ENCODE measurements around the gene BRD9. TPM values are rescaled to one million over a fixed set of nuclear protein-coding genes. Genes with fewer than 3 reads are reported as not detected.

The BRD9 gene
- total RNA-seq, 1 donor from 2014 or later: 104 TPM

DNA sequence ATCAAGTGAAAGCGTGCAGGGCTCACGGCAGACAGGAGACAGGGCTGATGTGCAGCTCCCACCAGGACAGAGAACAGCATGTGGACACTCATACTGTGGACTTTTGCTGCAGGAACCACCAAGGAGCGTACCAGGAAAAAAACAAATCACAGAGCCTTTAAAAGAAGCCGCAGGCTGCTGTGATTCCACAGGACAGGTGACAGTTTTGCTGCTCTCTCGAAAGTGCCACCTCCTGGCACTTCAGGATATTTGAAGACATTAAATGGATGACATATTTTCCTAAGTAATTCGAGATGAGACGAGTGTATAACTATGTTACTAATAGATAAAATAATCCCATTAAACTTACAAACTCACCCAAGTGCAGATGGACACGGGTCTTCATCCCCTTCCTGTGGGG is 71.1 kb downstream of the BRD9 start:
- Mint-ChIP-seq H3K4me3 (ENCODE audit: unreplicated experiment) (no peak overlapping the region), H3K27me3 (ENCODE audit: unreplicated experiment) (peaks cover 3% of the 10 kb centered on the region), H3K27ac (ENCODE audit: unreplicated experiment) (no peak overlapping the region), H3K36me3 (ENCODE audit: unreplicated experiment) (peaks cover 22% of the 10 kb centered on the region), H3K4me1 (ENCODE audit: low read depth, unreplicated experiment) (peaks cover 2% of the 10 kb centered on the region), H3K9me3 (ENCODE audit: unreplicated experiment) (peaks cover 2% of the 10 kb centered on the region)
- TF ChIP-seq, protein P1, sequence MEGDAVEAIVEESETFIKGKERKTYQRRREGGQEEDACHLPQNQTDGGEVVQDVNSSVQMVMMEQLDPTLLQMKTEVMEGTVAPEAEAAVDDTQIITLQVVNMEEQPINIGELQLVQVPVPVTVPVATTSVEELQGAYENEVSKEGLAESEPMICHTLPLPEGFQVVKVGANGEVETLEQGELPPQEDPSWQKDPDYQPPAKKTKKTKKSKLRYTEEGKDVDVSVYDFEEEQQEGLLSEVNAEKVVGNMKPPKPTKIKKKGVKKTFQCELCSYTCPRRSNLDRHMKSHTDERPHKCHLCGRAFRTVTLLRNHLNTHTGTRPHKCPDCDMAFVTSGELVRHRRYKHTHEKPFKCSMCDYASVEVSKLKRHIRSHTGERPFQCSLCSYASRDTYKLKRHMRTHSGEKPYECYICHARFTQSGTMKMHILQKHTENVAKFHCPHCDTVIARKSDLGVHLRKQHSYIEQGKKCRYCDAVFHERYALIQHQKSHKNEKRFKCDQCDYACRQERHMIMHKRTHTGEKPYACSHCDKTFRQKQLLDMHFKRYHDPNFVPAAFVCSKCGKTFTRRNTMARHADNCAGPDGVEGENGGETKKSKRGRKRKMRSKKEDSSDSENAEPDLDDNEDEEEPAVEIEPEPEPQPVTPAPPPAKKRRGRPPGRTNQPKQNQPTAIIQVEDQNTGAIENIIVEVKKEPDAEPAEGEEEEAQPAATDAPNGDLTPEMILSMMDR (IDR thresholded peaks at IDR 0.05; ENCODE audit: partially characterized antibody, unreplicated experiment): no peak
- DNase-seq: no peak

DNA sequence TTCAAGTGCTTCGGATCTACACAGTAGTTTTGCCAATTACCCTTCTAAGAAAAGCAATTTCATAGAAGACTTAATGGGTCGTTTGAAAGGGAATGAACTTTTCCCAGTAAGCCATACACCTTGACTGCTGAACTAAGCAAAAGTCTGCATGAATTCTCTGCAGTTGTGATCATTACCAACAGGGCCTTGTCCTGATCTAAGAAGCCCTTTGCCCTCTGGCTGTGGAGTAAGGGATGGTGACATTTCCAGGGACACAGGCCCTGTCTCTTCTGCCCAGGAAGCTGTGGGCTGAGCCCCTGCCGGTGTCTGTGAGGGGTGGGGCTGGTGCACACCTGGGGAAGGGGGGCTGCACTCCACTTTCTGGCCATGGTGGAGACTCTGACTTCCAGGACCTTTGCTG is 72.4 kb downstream of the BRD9 start:
- H3K27ac Mint-ChIP-seq (ENCODE audit: unreplicated experiment): no peak overlapping the region
- DNase-seq: no peak
- TF ChIP-seq, protein P1 (IDR thresholded peaks at IDR 0.05; ENCODE audit: partially characterized antibody, unreplicated experiment): no peak
- no peak overlapping the region for H3K4me3 Mint-ChIP-seq (ENCODE audit: unreplicated experiment)
- H3K4me1 Mint-ChIP-seq (ENCODE audit: low read depth, unreplicated experiment): peaks cover 2% of the 10 kb centered on the region
- peaks cover 30% of the 10 kb centered on the region for H3K36me3 Mint-ChIP-seq (ENCODE audit: unreplicated experiment)
- peaks cover 8% of the 10 kb centered on the region for H3K9me3 Mint-ChIP-seq (ENCODE audit: unreplicated experiment)
- H3K27me3 Mint-ChIP-seq (ENCODE audit: unreplicated experiment): peaks cover 3% of the 10 kb centered on the region

DNA sequence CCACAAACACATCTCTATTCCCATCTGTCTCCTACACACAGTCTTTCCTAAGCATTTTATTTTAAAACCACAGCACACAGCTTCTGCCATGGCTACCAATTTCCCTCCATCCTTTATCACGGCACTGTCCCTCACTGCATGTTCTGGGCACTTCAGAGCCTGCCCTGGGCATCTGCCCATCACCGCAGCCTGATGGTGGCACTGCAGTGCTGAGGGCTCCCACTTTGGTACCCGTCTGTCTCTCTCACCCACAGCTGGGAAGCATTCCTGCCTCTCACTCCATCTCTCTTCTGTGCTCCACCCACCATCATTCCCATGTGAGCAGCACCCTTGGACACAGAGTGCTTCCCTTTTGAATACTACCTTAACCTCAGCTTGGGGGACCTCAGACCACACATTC is 73.5 kb downstream of the BRD9 start:
- Mint-ChIP-seq H3K27me3 (ENCODE audit: unreplicated experiment) (peaks cover 3% of the 10 kb centered on the region), H3K4me1 (ENCODE audit: low read depth, unreplicated experiment) (peaks cover 2% of the 10 kb centered on the region), H3K36me3 (ENCODE audit: unreplicated experiment) (peaks cover 30% of the 10 kb centered on the region), H3K9me3 (ENCODE audit: unreplicated experiment) (peaks cover 8% of the 10 kb centered on the region), H3K4me3 (ENCODE audit: unreplicated experiment) (no peak overlapping the region), H3K27ac (ENCODE audit: unreplicated experiment) (no peak overlapping the region)
- TF ChIP-seq, protein P1 (IDR thresholded peaks at IDR 0.05; ENCODE audit: partially characterized antibody, unreplicated experiment): no peak
- no peak for DNase-seq

DNA sequence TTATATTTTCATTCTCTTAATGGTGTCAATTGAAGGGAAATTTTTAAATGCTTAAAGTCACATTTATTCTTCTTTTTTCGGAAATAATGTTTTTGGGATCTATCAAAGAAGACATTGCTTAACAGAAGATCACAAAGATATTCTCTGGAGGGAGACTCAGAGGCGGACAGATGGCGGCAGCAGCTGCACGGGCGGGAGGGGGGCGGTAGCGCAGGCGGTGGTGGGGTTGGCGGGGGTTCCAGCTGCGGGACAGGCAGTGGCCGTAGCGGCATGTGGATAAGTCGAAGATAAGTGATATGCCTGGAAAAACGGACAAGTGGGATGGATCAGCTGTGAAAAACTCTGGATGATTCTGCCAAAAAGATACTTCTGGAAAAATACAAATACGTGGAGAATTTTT is 76.4 kb downstream of the BRD9 start:
- H3K9me3 Mint-ChIP-seq (ENCODE audit: unreplicated experiment): peaks cover 8% of the 10 kb centered on the region
- H3K4me1 Mint-ChIP-seq (ENCODE audit: low read depth, unreplicated experiment): peaks cover 2% of the 10 kb centered on the region
- H3K4me3 Mint-ChIP-seq (ENCODE audit: unreplicated experiment): no peak overlapping the region
- H3K27ac Mint-ChIP-seq (ENCODE audit: unreplicated experiment): peak overlapping the region; percentile 64
- peaks cover 16% of the 10 kb centered on the region for H3K36me3 Mint-ChIP-seq (ENCODE audit: unreplicated experiment)
- TF ChIP-seq, protein P1 (IDR thresholded peaks at IDR 0.05; ENCODE audit: partially characterized antibody, unreplicated experiment): no peak
- no peak for DNase-seq
- H3K27me3 Mint-ChIP-seq (ENCODE audit: unreplicated experiment): peaks cover 3% of the 10 kb centered on the region

DNA sequence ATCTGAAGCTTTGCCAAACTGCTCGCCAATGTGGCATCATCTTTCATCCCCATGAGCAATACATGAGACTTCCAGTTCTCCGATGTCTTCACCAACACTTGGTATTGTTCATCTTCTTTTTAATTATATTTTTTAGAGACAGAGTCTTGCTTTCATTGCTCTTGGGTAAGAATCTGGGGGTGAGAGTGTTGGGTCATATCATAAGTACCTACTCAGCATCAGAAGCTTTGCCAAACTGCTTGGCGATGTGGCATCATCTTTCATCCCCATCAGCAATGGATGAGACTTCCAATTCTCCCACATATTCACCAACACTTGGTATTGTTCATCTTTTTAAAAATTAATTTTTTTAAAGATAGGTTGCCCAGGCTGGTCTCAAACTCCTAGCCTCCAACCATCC is 77.2 kb downstream of the BRD9 start:
- DNase-seq: no peak
- TF ChIP-seq, protein P1 (IDR thresholded peaks at IDR 0.05; ENCODE audit: partially characterized antibody, unreplicated experiment): no peak
- peaks cover 2% of the 10 kb centered on the region for H3K4me1 Mint-ChIP-seq (ENCODE audit: low read depth, unreplicated experiment)
- no peak overlapping the region for H3K4me3 Mint-ChIP-seq (ENCODE audit: unreplicated experiment)
- H3K27me3 Mint-ChIP-seq (ENCODE audit: unreplicated experiment): peaks cover 3% of the 10 kb centered on the region
- H3K36me3 Mint-ChIP-seq (ENCODE audit: unreplicated experiment): peaks cover 16% of the 10 kb centered on the region
- H3K9me3 Mint-ChIP-seq (ENCODE audit: unreplicated experiment): peaks cover 8% of the 10 kb centered on the region
- H3K27ac Mint-ChIP-seq (ENCODE audit: unreplicated experiment): no peak overlapping the region

Other genes starting within 250 kb of the BRD9 start
- 44.5 TPM for gene TPPP, start 199.4 kb downstream of the BRD9 start, total RNA-seq (ENCODE audit: unreplicated experiment)
- 42.8 TPM for gene ZDHHC11B, start 108.1 kb downstream of the BRD9 start, total RNA-seq (ENCODE audit: unreplicated experiment)
- 73.0 TPM for gene ZDHHC11, start 41.8 kb downstream of the BRD9 start, total RNA-seq (ENCODE audit: unreplicated experiment)
- gene TRIP13, start 83 bp upstream of the BRD9 start, total RNA-seq (ENCODE audit: unreplicated experiment): 3.9 TPM
- 41.7 TPM for gene NKD2, start 116.0 kb upstream of the BRD9 start, total RNA-seq (ENCODE audit: unreplicated experiment)
- 147 TPM for gene SLC12A7, start 219.3 kb upstream of the BRD9 start, total RNA-seq (ENCODE audit: unreplicated experiment)